Measurements from ENCODE around the gene MPP2.
"Not testable (repeated sequence)": the region's sequence is repeated elsewhere in the genome, so short reads cannot be mapped to it uniquely, and the experiment has no call there.

Gene MPP2

GRCh38 chr17:43875476-43876147 is 31.7 kb downstream of the MPP2 start:
- no peak for DNase-seq (ENCODE audit: low spot score)

DNA sequence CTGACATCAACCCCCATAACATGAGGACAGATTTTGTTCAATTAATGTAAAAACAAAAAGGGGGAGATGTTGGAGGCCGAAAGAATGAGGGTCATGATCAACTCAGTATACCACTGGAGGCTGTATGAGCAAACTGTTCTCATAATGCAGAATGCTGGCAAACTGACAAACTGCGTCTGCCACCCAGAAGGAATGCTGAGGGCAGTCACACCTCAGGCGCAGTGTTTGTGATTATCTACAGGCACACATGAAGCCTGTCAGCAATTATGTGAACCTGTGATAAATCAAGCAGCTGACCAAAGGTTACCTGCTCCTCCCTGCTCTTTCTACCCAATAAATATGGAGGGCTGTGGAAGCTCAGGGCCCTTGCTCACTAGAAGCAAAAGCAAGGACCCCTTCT is 33.0 kb downstream of the MPP2 start:
- DNase-seq (ENCODE audit: low spot score) = no peak

GRCh38 chr17:43873815-43874214 is 33.5 kb downstream of the MPP2 start:
- DNase-seq (ENCODE audit: low spot score) = no peak

DNA sequence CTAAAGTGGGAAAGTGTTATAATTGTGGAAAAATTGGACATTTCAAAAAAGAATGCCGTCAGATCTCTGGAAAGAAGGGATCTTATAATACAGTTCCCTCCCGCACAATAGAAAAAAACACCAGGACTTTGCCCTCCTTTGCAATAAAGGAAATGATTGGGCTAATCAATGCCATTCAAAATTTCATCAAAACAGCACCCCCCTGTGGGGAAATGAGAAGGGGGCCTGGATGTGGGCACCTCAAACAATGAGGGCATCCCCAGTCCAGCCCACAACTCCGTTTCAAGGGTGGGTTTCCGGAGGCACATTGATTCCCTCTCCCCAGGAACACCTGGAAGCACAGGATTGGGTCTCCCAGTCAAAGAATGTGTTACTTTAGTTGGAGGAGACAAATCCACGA is 34.2 kb downstream of the MPP2 start:
- DNase-seq (ENCODE audit: low spot score) = peak; percentile 37

GRCh38 chr17:43871946-43872690 is 35.2 kb downstream of the MPP2 start:
- DNase-seq (ENCODE audit: low spot score) = no peak

- DNase-seq (ENCODE audit: low spot score) = not testable (repeated sequence)
Observed at GRCh38 chr17:43869031-43869430, 38.3 kb downstream of the MPP2 start.

- DNase-seq (ENCODE audit: low spot score) = no peak
Observed at GRCh38 chr17:43868226-43868994, 38.9 kb downstream of the MPP2 start.

- DNase-seq (ENCODE audit: low spot score) = no peak
Observed at GRCh38 chr17:43864161-43864984, 43.0 kb downstream of the MPP2 start.

- DNase-seq (ENCODE audit: low spot score) = no peak
Observed at GRCh38 chr17:43861960-43862359, 45.4 kb downstream of the MPP2 start.

- no peak for DNase-seq (ENCODE audit: low spot score)
Observed at GRCh38 chr17:43860927-43861622, 46.3 kb downstream of the MPP2 start.

DNA sequence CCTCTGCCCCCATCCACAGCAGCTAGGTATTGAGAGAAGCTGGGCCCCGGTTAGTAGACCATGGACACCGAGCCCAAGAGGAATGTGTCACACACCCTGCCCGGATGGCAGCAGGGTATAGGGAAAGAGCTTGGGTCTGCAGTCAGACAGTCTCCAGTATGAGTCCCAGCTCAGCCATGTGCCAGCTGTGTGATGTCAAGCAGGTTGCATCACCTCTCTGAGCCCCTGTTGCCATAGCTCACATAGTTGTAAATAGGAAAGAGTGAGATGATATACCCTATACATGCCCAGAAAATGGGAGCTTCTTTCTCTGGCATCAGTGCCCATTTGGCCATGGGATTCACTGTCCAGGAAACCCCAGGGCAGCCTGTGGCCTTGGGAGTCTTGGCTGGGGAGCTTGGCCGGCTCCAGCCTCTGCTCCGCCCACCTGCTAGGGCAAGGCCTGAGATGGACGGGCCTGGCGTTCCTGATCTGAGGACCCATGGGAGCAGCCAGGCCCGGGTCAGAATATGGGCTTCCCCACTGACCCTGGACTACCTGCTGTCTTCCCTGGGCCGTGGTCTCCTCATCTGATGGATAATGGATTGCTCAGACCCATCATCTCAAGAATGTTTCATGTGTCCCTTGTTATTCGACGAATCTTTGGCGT is 47.1 kb downstream of the MPP2 start:
- no peak for DNase-seq (ENCODE audit: low spot score)

- no peak for DNase-seq (ENCODE audit: low spot score)
Observed at GRCh38 chr17:43857957-43858600, 49.3 kb downstream of the MPP2 start.

DNA sequence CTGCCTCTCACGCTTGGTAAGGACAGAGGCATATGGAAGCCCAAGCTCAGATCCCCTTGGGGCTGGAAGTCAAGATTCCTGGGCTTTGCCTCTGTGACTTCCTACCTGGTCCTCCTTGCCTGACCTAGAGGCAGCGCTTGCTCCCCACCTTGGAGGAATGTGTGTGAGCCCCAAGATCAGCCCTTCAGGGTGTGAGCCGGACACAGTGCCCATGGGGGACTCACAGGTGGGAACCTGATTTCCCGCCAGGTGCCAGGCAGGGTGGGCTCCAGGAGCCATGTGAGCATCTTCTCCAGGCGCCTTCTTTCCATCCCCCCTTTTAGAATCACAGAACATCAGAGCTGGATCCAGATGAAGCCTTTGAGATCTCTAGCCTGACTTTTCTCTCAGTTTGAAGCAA is 50.2 kb downstream of the MPP2 start:
- DNase-seq (ENCODE audit: low spot score) = no peak

DNA sequence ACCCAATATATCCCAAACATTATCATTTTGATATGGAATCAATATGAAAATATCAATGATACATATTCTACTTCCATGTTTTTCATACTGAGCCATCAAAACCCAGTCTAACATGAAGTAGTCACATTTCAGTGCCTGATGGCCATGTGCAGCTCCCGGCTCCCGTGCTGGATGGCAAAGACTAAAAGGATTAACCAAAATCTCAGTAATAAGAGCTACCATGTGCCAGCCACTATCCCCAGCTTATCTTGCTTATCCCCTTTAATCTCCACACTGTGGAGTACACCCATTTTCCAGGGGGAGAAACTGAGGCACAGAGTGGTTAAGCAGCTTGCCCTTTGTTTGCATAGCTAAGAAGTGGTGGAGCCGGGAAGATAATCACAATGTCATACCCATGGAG is 51.2 kb downstream of the MPP2 start:
- DNase-seq (ENCODE audit: low spot score) = no peak

DNA sequence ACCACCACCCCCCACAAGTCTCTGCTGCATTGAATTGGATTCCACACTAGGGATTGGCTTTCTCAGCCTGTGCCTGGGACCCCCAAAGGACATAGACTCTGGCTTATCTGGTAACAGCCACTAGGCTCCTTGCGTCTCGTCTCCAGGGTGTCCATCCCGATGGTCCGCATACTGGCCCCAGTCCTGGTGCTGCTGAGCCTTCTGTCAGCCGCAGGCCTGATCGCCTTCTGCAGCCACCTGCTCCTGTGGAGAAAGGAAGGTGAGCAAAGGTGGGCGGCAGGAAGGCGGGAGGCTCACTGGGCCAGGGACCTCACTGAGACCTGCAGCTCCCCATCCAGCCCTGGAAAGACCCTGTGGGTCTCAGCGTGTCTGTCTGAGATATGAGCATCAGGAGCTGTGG is 52.3 kb downstream of the MPP2 start:
- no peak for DNase-seq (ENCODE audit: low spot score)

GRCh38 chr17:43854498-43854897 is 52.8 kb downstream of the MPP2 start:
- no peak for DNase-seq (ENCODE audit: low spot score)

GRCh38 chr17:43853546-43853945 is 53.8 kb downstream of the MPP2 start:
- no peak for DNase-seq (ENCODE audit: low spot score)

DNA sequence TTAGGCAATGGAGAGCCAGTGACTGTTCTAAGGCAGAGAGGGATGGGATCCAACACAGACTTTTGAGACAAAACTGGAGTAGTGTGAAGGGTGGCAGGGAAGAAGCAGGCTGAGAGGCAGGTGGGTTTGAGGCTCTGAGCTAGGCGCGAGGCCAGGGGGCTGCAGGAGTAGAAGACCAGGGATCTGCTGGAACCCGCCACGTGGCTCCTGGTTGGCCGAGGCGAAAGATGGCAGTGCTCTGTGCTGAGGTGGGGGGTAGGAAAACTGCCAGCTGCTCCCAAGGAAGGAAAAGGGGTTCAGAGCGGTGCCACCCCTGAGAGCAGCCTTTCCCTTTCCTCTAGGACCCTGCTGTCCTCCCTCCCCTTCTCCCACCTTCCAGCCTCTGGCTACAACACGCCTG is 54.8 kb downstream of the MPP2 start:
- DNase-seq (ENCODE audit: low spot score) = no peak

DNA sequence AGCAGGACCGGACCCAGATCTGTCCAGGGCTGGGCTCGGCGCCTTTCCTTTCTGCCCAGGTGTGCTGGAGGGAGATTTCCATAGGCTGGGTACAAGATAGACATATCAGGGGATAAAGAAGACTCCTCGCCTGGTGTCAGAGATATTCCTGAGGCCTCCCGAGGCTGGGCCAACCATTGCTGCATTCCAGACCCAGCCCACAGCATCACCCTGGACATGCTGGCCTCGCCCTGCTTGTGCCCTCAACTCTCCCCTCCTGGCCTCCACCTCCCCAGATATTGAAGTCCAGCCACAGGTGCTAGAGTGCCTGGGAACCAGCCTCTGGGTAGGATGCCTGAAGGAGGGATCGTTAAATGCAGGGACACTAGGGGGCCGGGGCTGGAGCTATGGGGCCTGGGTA is 58.2 kb downstream of the MPP2 start:
- no peak for DNase-seq (ENCODE audit: low spot score)

DNA sequence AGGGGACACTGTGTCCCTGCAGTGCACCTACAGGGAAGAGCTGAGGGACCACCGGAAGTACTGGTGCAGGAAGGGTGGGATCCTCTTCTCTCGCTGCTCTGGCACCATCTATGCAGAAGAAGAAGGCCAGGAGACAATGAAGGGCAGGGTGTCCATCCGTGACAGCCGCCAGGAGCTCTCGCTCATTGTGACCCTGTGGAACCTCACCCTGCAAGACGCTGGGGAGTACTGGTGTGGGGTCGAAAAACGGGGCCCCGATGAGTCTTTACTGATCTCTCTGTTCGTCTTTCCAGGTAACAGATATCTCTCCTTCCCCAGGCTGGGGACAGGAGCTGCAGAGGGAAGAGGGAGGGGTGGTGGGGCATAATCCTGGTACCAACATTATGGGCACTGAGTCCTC is 58.7 kb downstream of the MPP2 start:
- DNase-seq (ENCODE audit: low spot score) = no peak

- peak; percentile 55 for DNase-seq (ENCODE audit: low spot score)
Observed at GRCh38 chr17:43846963-43847371, 60.4 kb downstream of the MPP2 start, which contains the start of gene CD300LG. Gene CD300LG (plus strand): TSS chr17:43847176. CDS start chr17:43847217, 41 bp downstream.

Data from iPS-NIHi11 (cell line).